A549 (cell line): Measurements from ENCODE around the gene NKD1. TPM values are rescaled to one million over a fixed set of nuclear protein-coding genes. Genes with fewer than 3 reads are reported as not detected.

Source experiments
- ATAC-seq, 2 experiments: fragments of 200-7000 bp in 1 of 2; fragments of >200 bp in 1 of 2; cut with Nextera tagmentation in 1 of 2; cut with Tn5 transposase in 1 of 2; 3 replicates each; pipeline versions ENCODE4 v1.8.0 to v1.9.1; 2018 to 2020; ENCODE audit warnings: mild to moderate bottlenecking in 1 of 2, moderate library complexity in 1 of 2
- CTCF ChIA-PET: fragments of 300-600 bp; sonication (Branson Sonifier 250); formaldehyde crosslinking; extraction: SDS; loops from one replicate; lab custom pipeline; 2021; ENCODE audit warnings: antibody characterized with exemption, inconsistent platforms; lab: Yijun Ruan, JAX
- POLR2A ChIA-PET: fragments of 350-600 bp; formaldehyde crosslinking; extraction: SDS; loops from one replicate; lab custom pipeline; 2021; ENCODE audit warnings: antibody characterized with exemption, inconsistent platforms; lab: Yijun Ruan, JAX
- DNase-seq, 2 experiments: peaks; one replicate each; pipeline versions ENCODE4 v3.0.0 to v3.0.0-alpha.2; 2011 to 2016; ENCODE audit warnings: low read depth in 1 of 2, low spot score in 1 of 2
- FAIRE-seq: peaks from 2 replicates; lab custom pipeline; 2011; peaks lifted over from hg19 to GRCh38; lab: Jason Lieb, UNC
- H3K27ac ChIP-seq, 2 experiments: fragments of >200 bp; sonication (Bioruptor Twin); formaldehyde crosslinking; 3 replicates each; pipeline ENCODE4 v1.5.1; 2016 to 2017
- H3K4me1 ChIP-seq: fragments of >200 bp; sonication (Bioruptor Twin); formaldehyde crosslinking; 3 replicates; pipeline ENCODE4 v1.6.1; 2016
- H3K4me2 ChIP-seq: fragments of >200 bp; sonication (Bioruptor Twin); formaldehyde crosslinking; 3 replicates; pipeline ENCODE4 v1.6.1; 2016
- H3K4me3 ChIP-seq: fragments of >200 bp; sonication (Bioruptor Twin); formaldehyde crosslinking; 3 replicates; pipeline ENCODE4 v1.5.1; 2016
- H3K9me3 ChIP-seq: fragments of >200 bp; sonication (Bioruptor Twin); formaldehyde crosslinking; 3 replicates; pipeline ENCODE4 v1.6.1; 2016
- ATOH8 ChIP-seq: fragments of 250-450 bp; sonication (Bioruptor Pico); IDR thresholded peaks from 2 replicates; pipeline ENCODE4 v1.5.0; 2020; ENCODE audit warnings: low read depth, mild to moderate bottlenecking, moderate library complexity
- CHD2 ChIP-seq: fragments of 150-350 bp; IDR thresholded peaks from 2 replicates; pipeline ENCODE4 v1.6.1; 2014; ENCODE audit warnings: low read length; ENCODE audit not compliant: partially characterized antibody
- CHD4 ChIP-seq: fragments of 200-600 bp; sonication (generic); IDR thresholded peaks from 2 replicates; pipeline ENCODE4 v1.6.1; 2016; ENCODE audit warnings: antibody characterized with exemption, mild to moderate bottlenecking, borderline replicate concordance
- EHMT2 ChIP-seq: fragments of 200-600 bp; sonication (generic); IDR thresholded peaks from 2 replicates; pipeline ENCODE4 v1.6.1; 2016; ENCODE audit warnings: antibody characterized with exemption, low read depth, mild to moderate bottlenecking, moderate library complexity
- EP300 ChIP-seq, 2 experiments: fragments of >200 bp; sonication (Bioruptor Twin); formaldehyde crosslinking; IDR thresholded peaks; 2 replicates in 1 of 2; 3 replicates in 1 of 2; pipeline ENCODE4 v1.6.1; 2016 to 2017
- ESRRA ChIP-seq: fragments of 150-350 bp; IDR thresholded peaks from 2 replicates; pipeline ENCODE4 v1.6.1; 2014; ENCODE audit warnings: mild to moderate bottlenecking, low read length, borderline replicate concordance
- GATA3 ChIP-seq: IDR thresholded peaks from 2 replicates; pipeline ENCODE4 v1.6.1; 2012; ENCODE audit warnings: borderline replicate concordance
- HDAC2 ChIP-seq: fragments of 200-600 bp; sonication (generic); IDR thresholded peaks from 2 replicates; pipeline ENCODE4 v1.6.1; 2016
- HOXA7 ChIP-seq: fragments of 250-450 bp; sonication (Bioruptor Pico); IDR thresholded peaks from 2 replicates; pipeline ENCODE4 v1.5.0; 2020; ENCODE audit warnings: mild to moderate bottlenecking, moderate library complexity
- JUNB ChIP-seq: fragments of >200 bp; sonication (Bioruptor Twin); formaldehyde crosslinking; IDR thresholded peaks from 2 replicates; pipeline ENCODE4 v1.6.1; 2016
- MAZ ChIP-seq: fragments of 150-350 bp; IDR thresholded peaks from 2 replicates; pipeline ENCODE4 v1.6.1; 2014; ENCODE audit warnings: antibody characterized with exemption, low read depth, low read length, borderline replicate concordance
- MYC ChIP-seq: IDR thresholded peaks from 2 replicates; pipeline ENCODE4 v1.6.1; 2012; ENCODE audit warnings: mild to moderate bottlenecking, inconsistent platforms, low read length, improper control_type of control experiment, borderline replicate concordance
- NFE2L2 ChIP-seq: fragments of 150-350 bp; conservative IDR thresholded peaks from 2 replicates; pipeline ENCODE4 v1.6.1; 2014; ENCODE audit warnings: low read length
- PHF8 ChIP-seq: fragments of 200-600 bp; sonication (generic); IDR thresholded peaks from 2 replicates; pipeline ENCODE4 v1.6.1; 2016; ENCODE audit warnings: low read depth, mild to moderate bottlenecking, antibody characterized with exemption, moderate library complexity, borderline replicate concordance
- POLR2A ChIP-seq: IDR thresholded peaks from 2 replicates; pipeline ENCODE4 v1.6.1; 2012; ENCODE audit warnings: mild to moderate bottlenecking, low read length
- RCOR1 ChIP-seq: fragments of 150-350 bp; IDR thresholded peaks from 2 replicates; pipeline ENCODE4 v1.6.1; 2014; ENCODE audit warnings: antibody characterized with exemption, low read length, low read depth
- REST ChIP-seq: fragments of 200-600 bp; sonication (generic); IDR thresholded peaks from 2 replicates; pipeline ENCODE4 v1.6.1; 2016; ENCODE audit warnings: antibody characterized with exemption, mild to moderate bottlenecking, moderate library complexity
- WGBS: methylation state at CpG from one replicate; pipeline ENCODE4 v1.1.6; 2017; ENCODE audit errors: missing lambda C conversion rate; 5-methylcytosine and 5-hydroxymethylcytosine counted together
- polyA plus RNA-seq, 4 experiments: library from polyadenylated mRNA; depleted of rRNA in 3 of 4; stranded (reverse); fragments of >200 nt; fragmentation: RNase III in 1 of 4; extraction: RNeasy Plus Mini Kit Qiagen cat#74134 plus additional on column Dnase treatment in 1 of 4; gene quantifications; 2 replicates in 3 of 4; 3 replicates in 1 of 4; pipeline ENCODE4 v1.2.3, GENCODE V29; 2011 to 2017

NKD1 gene
- polyA plus RNA-seq, 2 of the 4 experiments (the other 2 are of a cell fraction) = 0.10 to 0.19 TPM

- ATAC-seq (no peak), FAIRE-seq (no peak), DNase-seq (no peak)
- no peak overlapping the region for H3K4me3 ChIP-seq
- ChIA-PET POLR2A (no interaction called here), CTCF (interaction anchor here (0.8 to 3.0 kb wide), 3 partner anchors 9 to 15 kb away, joined by 4 to 32 read pairs (median 5); no protein-coding TSS in a partner anchor)
- no peak overlapping the region for H3K4me2 ChIP-seq
- no peak overlapping the region for H3K27ac ChIP-seq
- no peaks in the 10 kb centered on the region for H3K4me1 ChIP-seq
- H3K9me3 ChIP-seq = no peaks in the 10 kb centered on the region
- WGBS = 49% methylated on average over 14 of the region's 14 CpGs
- TF ChIP-seq EP300 (IDR thresholded peaks at IDR 0.05) (no peak), RCOR1 (no peak), ESRRA (no peak), CHD2 (no peak), JUNB (no peak)
These were observed 104.7 kb downstream of the NKD1 start for GRCh38 chr16:50652836-50653425.

GRCh38 chr16:50653633-50654519 lies 105.7 kb downstream of the NKD1 start:
- no peak overlapping the region for H3K27ac ChIP-seq
- WGBS = 55% methylated on average over 11 of the region's 11 CpGs
- no peak for TF ChIP-seq EP300 (IDR thresholded peaks at IDR 0.05)
- TF ChIP-seq MAZ = no peak
- TF ChIP-seq CHD4 = no peak
- TF ChIP-seq MYC = no peak
- TF ChIP-seq EHMT2 = no peak
- TF ChIP-seq NFE2L2 = no peak
- TF ChIP-seq POLR2A = no peak
- TF ChIP-seq GATA3 = no peak
- TF ChIP-seq, all 56 proteins: peak for 0
- H3K4me1 ChIP-seq = no peaks in the 10 kb centered on the region
- CTCF ChIA-PET = interaction anchor here (0.8 to 3.0 kb wide), 3 partner anchors 8 to 16 kb away, joined by 3 to 32 read pairs (median 4); no protein-coding TSS in a partner anchor
- H3K9me3 ChIP-seq = no peaks in the 10 kb centered on the region
- ATAC-seq (no peak), FAIRE-seq (no peak), DNase-seq (no peak)
- POLR2A ChIA-PET = no interaction called here
- H3K4me2 ChIP-seq = no peak overlapping the region
- H3K4me3 ChIP-seq = no peak overlapping the region

- Histone ChIP-seq H3K4me3 (no peak overlapping the region), H3K4me2 (no peak overlapping the region), H3K27ac (no peak overlapping the region), H3K9me3 (no peaks in the 10 kb centered on the region)
- FAIRE-seq (no peak), DNase-seq (no peak)
- POLR2A ChIA-PET = no interaction called here
- TF ChIP-seq ATOH8 (CRISPR knock-in tag) (no peak), HOXA7 (CRISPR knock-in tag) (no peak), REST (no peak), PHF8 (no peak), HDAC2 (no peak)
- TF ChIP-seq, all 56 proteins: peak for 0
- 71% methylated on average over 3 of the region's 3 CpGs for WGBS
- no peak for ATAC-seq
- CTCF ChIA-PET = interaction anchor here (1.4 kb wide), 1 partner anchor 9 kb away, joined by 5 read pairs; no protein-coding TSS in a partner anchor
- H3K4me1 ChIP-seq = no peaks in the 10 kb centered on the region
These were observed 107.4 kb downstream of the NKD1 start for GRCh38 chr16:50655558-50656055.
